Transverse colon (tissue), 4 donors: ENCODE measurements around the gene CDH13. TPM values are rescaled to one million over a fixed set of nuclear protein-coding genes. Genes with fewer than 3 reads are reported as not detected.

Experiments used
- DNase-seq: peaks from one replicate; pipeline ENCODE4 v3.0.0-alpha.2; 2019
- H3K27ac ChIP-seq, 4 donors: fragments of 200-600 bp; sonication (generic); 2 replicates each; pipeline ENCODE4 v1.5.1; 2016 to 2018; ENCODE audit warnings: inconsistent platforms in 4 of 4
- H3K27me3 ChIP-seq: fragments of 200-600 bp; sonication (generic); 2 replicates; pipeline ENCODE4 v1.5.1; 2017; ENCODE audit warnings: inconsistent platforms
- H3K36me3 ChIP-seq, 4 donors: fragments of 200-600 bp; sonication (generic); 2 replicates each; pipeline ENCODE4 v1.5.1; 2017 to 2019; ENCODE audit warnings: inconsistent platforms in 4 of 4
- H3K4me1 ChIP-seq, 4 donors: fragments of 200-600 bp; sonication (generic); 2 replicates each; pipeline ENCODE4 v1.5.1; 2017 to 2020; ENCODE audit warnings: inconsistent platforms in 4 of 4
- H3K4me3 ChIP-seq, 4 donors: fragments of 200-600 bp; sonication (generic); 1 replicate in 1 of 4; 2 replicates in 3 of 4; pipeline versions ENCODE4 v1.5.1 to v1.6.1; 2017 to 2019; ENCODE audit warnings: inconsistent platforms in 4 of 4
- H3K9me3 ChIP-seq, 2 donors: fragments of 200-600 bp; sonication (generic); 2 replicates each; pipeline ENCODE4 v1.5.1; 2017 to 2019; ENCODE audit warnings: inconsistent platforms in 2 of 2
- EP300 ChIP-seq: sonication (generic); formaldehyde crosslinking; IDR thresholded peaks from one replicate; pipeline ENCODE4 v1.6.1; 2017; ENCODE audit warnings: antibody characterized with exemption, low read depth
- POLR2A ChIP-seq: fragments of 450-650 bp; IDR thresholded peaks from one replicate; pipeline ENCODE4 v1.6.1; 2016; ENCODE audit warnings: antibody characterized with exemption, mild to moderate bottlenecking, moderate library complexity
- POLR2AphosphoS5 ChIP-seq, 3 donors: sonication (generic); formaldehyde crosslinking; IDR thresholded peaks; one replicate each; pipeline ENCODE4 v1.6.1; 2016; ENCODE audit warnings: antibody characterized with exemption in 3 of 3
- WGBS, 2 donors: methylation state at CpG; one replicate each; pipeline ENCODE4 v1.1.5; 2018; ENCODE audit warnings: low coverage in 1 of 2; 5-methylcytosine and 5-hydroxymethylcytosine counted together
- in situ Hi-C, 4 donors: fragments of 200-750 bp; cut with MboI; loops; one replicate each; pipeline versions ENCODE4 v1.15.0 to v1.15.1; 2017; ENCODE audit warnings: low sequenced_read_pairs in 3 of 4, low pct_ligation_motif_present in 1 of 4, low pct_unique_long_range_greater_than_20kb in 1 of 4
- intact Hi-C: fragments of 100-400 bp; cut with DNase I; formaldehyde crosslinking; loops from one replicate; pipeline ENCODE4 v1.15.1; 2023; ENCODE audit warnings: low total_unique reads
- total RNA-seq, 4 donors: library from RNA; depleted of rRNA; stranded (reverse); fragments of >200 nt; gene quantifications; one replicate each; pipeline ENCODE4 v1.1.0, GENCODE V29; 2016
- TF ChIP-seq, protein P1 (sequence below), 5 experiments: fragments of 200-600 bp in 3 of 5; fragments of 450-650 bp in 2 of 5; sonication (generic) in 3 of 5; IDR thresholded peaks; 1 replicate in 2 of 5; 2 replicates in 3 of 5; pipeline ENCODE4 v1.5.1; 2016 to 2017; ENCODE audit warnings: antibody characterized with exemption in 5 of 5, inconsistent platforms in 3 of 5, mild to moderate bottlenecking in 2 of 5, moderate library complexity in 1 of 5

CDH13 gene
- total RNA-seq, 4 donors from 2014 or later, result 3.8 to 28.1 (median 5.8) TPM

GRCh38 chr16:83475108-83475507 is 848.3 kb downstream of the CDH13 start:
- WGBS, 2 donors, result 70% methylated on average over 5 of the region's 5 CpGs; no CpG with 5 or more reads in 1 of the 2 donors
- intact Hi-C loops, result no loop called here
- no peak overlapping the region for H3K27ac ChIP-seq
- no peaks in the 10 kb centered on the region for H3K4me1 ChIP-seq
- H3K4me3 ChIP-seq, result no peak overlapping the region
- H3K36me3 ChIP-seq, result no peaks in the 10 kb centered on the region
- DNase-seq, result no peak
- H3K9me3 ChIP-seq, result no peaks in the 10 kb centered on the region
- in situ Hi-C loops, result no loop called here
- no peaks in the 10 kb centered on the region for H3K27me3 ChIP-seq
- no peak for TF ChIP-seq POLR2AphosphoS5 (IDR thresholded peaks at IDR 0.05)
- no peak for TF ChIP-seq POLR2A
- TF ChIP-seq, protein P1, sequence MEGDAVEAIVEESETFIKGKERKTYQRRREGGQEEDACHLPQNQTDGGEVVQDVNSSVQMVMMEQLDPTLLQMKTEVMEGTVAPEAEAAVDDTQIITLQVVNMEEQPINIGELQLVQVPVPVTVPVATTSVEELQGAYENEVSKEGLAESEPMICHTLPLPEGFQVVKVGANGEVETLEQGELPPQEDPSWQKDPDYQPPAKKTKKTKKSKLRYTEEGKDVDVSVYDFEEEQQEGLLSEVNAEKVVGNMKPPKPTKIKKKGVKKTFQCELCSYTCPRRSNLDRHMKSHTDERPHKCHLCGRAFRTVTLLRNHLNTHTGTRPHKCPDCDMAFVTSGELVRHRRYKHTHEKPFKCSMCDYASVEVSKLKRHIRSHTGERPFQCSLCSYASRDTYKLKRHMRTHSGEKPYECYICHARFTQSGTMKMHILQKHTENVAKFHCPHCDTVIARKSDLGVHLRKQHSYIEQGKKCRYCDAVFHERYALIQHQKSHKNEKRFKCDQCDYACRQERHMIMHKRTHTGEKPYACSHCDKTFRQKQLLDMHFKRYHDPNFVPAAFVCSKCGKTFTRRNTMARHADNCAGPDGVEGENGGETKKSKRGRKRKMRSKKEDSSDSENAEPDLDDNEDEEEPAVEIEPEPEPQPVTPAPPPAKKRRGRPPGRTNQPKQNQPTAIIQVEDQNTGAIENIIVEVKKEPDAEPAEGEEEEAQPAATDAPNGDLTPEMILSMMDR (IDR thresholded peaks at IDR 0.05), result no peak

GRCh38 chr16:83481589-83481988 is 854.8 kb downstream of the CDH13 start:
- H3K4me1 ChIP-seq, result no peaks in the 10 kb centered on the region
- TF ChIP-seq, protein P1 (IDR thresholded peaks at IDR 0.05), result no peak
- TF ChIP-seq EP300 (no peak), POLR2A (no peak), POLR2AphosphoS5 (IDR thresholded peaks at IDR 0.05) (no peak)
- WGBS, 2 donors, result 75% methylated on average over 7 of the region's 7 CpGs; no CpG with 5 or more reads in 1 of the 2 donors
- intact Hi-C loops, result no loop called here
- H3K36me3 ChIP-seq, result no peaks in the 10 kb centered on the region
- no peaks in the 10 kb centered on the region for H3K9me3 ChIP-seq
- no peak overlapping the region for H3K4me3 ChIP-seq
- no peaks in the 10 kb centered on the region for H3K27me3 ChIP-seq
- no peak overlapping the region for H3K27ac ChIP-seq
- in situ Hi-C loops, result no loop called here
- no peak for DNase-seq

DNA sequence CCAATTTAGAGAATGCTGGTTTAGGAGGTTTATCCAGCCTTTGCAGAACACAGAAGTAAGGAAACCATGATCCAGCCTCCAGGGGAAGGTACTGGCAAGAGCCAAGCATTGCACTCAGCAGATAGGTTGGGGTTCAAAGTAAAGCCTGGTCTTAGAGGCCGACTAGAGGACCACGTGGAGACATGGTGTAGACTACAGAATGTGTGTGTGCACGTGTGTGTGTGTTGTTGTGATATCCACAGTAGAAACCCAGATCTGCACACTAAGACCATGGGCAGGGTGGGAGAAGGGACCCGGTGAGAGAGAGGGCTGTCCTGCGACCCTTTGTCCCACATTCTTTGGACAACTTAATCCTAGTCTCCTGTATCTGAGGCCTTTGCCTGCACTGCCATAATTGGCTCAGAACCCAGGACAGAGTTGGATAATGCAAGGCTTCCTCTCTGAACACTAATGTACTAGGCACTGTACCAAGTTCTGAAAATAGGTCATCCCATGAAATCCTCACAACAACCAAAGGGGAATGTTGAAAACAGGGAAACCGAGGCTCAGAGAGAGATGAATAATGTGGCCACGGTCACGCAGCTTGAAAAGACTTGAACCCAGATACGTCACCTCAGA is 855.9 kb downstream of the CDH13 start:
- TF ChIP-seq EP300, result no peak
- TF ChIP-seq, protein P1 (IDR thresholded peaks at IDR 0.05), result no peak
- no peak for TF ChIP-seq POLR2A
- TF ChIP-seq POLR2AphosphoS5 (IDR thresholded peaks at IDR 0.05), result no peak
- no peaks in the 10 kb centered on the region for H3K9me3 ChIP-seq

DNA sequence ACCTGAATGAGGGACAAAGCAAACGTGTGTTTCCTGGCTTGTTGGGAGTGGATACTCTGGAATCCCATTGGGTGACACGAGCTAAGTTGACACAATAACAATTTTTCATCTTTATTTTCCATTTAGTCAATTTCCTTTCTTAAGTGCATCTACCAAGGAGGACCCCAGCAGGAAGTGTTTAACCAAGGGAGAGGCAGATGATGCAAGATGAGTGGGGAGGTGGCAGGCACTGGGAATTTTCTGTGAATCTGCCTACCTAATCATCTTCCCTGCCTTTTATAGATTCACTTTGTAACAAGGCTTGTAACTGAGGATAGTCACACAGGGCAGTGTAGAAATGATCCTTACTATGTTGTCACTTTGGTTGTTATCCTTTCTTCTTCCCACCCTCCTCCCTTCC is 863.3 kb downstream of the CDH13 start:
- intact Hi-C loops (no loop called here), in situ Hi-C loops (no loop called here)
- Histone ChIP-seq H3K9me3 (no peaks in the 10 kb centered on the region), H3K27me3 (no peaks in the 10 kb centered on the region), H3K4me1 (no peaks in the 10 kb centered on the region), H3K4me3 (no peak overlapping the region), H3K36me3 (no peaks in the 10 kb centered on the region), H3K27ac (no peak overlapping the region)
- 60% methylated on average over 2 of the region's 2 CpGs; no CpG with 5 or more reads in 1 of the 2 donors for WGBS, 2 donors
- no peak for DNase-seq
- TF ChIP-seq POLR2A (no peak), EP300 (no peak), POLR2AphosphoS5 (IDR thresholded peaks at IDR 0.05) (no peak)
- TF ChIP-seq, protein P1 (IDR thresholded peaks at IDR 0.05), result no peak

More for the DNA sequence above, 855.9 kb downstream of the CDH13 start:
- Histone ChIP-seq H3K27me3 (no peaks in the 10 kb centered on the region), H3K27ac (no peak overlapping the region), H3K4me1 (no peaks in the 10 kb centered on the region), H3K36me3 (no peaks in the 10 kb centered on the region), H3K4me3 (no peak overlapping the region)
- intact Hi-C loops, result no loop called here
- DNase-seq, result no peak
- in situ Hi-C loops, result no loop called here
- 66 to 70% methylated on average over 2 to 9 of the region's 9 CpGs for WGBS, 2 donors
